ENCODE measurements around the gene BICD1.

DNA sequence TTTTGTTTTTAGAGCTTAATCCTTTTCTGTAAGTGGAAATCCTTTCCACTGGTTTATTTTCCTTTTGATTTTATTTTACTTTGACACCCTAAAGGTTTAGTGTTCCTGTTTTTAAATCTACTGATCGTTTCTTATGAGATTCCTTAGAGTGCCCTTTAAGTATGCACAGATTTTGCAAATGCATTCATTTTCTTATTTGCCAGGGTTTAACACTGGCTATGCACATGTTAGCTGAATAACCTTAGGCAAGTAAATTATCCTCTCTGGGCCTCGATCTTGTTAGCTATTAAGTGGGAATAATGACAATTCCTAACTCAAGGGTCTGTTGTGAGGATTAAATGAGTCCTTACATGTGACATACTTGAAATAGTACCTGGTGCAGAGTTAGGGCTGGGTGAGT lies 136.0 kb downstream of the BICD1 start:
- TF ChIP-seq, protein P1, sequence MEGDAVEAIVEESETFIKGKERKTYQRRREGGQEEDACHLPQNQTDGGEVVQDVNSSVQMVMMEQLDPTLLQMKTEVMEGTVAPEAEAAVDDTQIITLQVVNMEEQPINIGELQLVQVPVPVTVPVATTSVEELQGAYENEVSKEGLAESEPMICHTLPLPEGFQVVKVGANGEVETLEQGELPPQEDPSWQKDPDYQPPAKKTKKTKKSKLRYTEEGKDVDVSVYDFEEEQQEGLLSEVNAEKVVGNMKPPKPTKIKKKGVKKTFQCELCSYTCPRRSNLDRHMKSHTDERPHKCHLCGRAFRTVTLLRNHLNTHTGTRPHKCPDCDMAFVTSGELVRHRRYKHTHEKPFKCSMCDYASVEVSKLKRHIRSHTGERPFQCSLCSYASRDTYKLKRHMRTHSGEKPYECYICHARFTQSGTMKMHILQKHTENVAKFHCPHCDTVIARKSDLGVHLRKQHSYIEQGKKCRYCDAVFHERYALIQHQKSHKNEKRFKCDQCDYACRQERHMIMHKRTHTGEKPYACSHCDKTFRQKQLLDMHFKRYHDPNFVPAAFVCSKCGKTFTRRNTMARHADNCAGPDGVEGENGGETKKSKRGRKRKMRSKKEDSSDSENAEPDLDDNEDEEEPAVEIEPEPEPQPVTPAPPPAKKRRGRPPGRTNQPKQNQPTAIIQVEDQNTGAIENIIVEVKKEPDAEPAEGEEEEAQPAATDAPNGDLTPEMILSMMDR (IDR thresholded peaks at IDR 0.05; ENCODE audit: insufficient read depth, low read length) = no peak
- no peak for TF ChIP-seq SPI1 (IDR thresholded peaks at IDR 0.05; ENCODE audit: borderline replicate concordance, low read depth)
- TF ChIP-seq, protein P2, sequence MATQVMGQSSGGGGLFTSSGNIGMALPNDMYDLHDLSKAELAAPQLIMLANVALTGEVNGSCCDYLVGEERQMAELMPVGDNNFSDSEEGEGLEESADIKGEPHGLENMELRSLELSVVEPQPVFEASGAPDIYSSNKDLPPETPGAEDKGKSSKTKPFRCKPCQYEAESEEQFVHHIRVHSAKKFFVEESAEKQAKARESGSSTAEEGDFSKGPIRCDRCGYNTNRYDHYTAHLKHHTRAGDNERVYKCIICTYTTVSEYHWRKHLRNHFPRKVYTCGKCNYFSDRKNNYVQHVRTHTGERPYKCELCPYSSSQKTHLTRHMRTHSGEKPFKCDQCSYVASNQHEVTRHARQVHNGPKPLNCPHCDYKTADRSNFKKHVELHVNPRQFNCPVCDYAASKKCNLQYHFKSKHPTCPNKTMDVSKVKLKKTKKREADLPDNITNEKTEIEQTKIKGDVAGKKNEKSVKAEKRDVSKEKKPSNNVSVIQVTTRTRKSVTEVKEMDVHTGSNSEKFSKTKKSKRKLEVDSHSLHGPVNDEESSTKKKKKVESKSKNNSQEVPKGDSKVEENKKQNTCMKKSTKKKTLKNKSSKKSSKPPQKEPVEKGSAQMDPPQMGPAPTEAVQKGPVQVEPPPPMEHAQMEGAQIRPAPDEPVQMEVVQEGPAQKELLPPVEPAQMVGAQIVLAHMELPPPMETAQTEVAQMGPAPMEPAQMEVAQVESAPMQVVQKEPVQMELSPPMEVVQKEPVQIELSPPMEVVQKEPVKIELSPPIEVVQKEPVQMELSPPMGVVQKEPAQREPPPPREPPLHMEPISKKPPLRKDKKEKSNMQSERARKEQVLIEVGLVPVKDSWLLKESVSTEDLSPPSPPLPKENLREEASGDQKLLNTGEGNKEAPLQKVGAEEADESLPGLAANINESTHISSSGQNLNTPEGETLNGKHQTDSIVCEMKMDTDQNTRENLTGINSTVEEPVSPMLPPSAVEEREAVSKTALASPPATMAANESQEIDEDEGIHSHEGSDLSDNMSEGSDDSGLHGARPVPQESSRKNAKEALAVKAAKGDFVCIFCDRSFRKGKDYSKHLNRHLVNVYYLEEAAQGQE (IDR thresholded peaks at IDR 0.05; ENCODE audit: insufficient replicate concordance, low read depth) = no peak

All from HL-60 (cell line).